ENCODE measurements around the gene UMPS.
"Not testable (repeated sequence)": the region's sequence is repeated elsewhere in the genome, so short reads cannot be mapped to it uniquely, and the experiment has no call there.

Gene UMPS

GRCh38 chr3:124779751-124780191 is 49.5 kb downstream of the UMPS start:
- no peak for DNase-seq (ENCODE audit: low read depth in 2 of 2)

- DNase-seq (ENCODE audit: low read depth in 2 of 2) = no peak
These were observed 50.1 kb downstream of the UMPS start for GRCh38 chr3:124780356-124780755.

- no peak for DNase-seq (ENCODE audit: low read depth in 2 of 2)
These were observed 50.7 kb downstream of the UMPS start for GRCh38 chr3:124780761-124781475.

- no peak for DNase-seq (ENCODE audit: low read depth in 2 of 2)
These were observed 51.5 kb downstream of the UMPS start for GRCh38 chr3:124781476-124782376.

GRCh38 chr3:124782377-124782712 is 52.1 kb downstream of the UMPS start:
- DNase-seq (ENCODE audit: low read depth in 2 of 2) = not testable (repeated sequence)

GRCh38 chr3:124783696-124784095 is 53.4 kb downstream of the UMPS start:
- no peak for DNase-seq (ENCODE audit: low read depth in 2 of 2)

- no peak for DNase-seq (ENCODE audit: low read depth in 2 of 2)
These were observed 54.6 kb downstream of the UMPS start for GRCh38 chr3:124784686-124785382.

- DNase-seq (ENCODE audit: low read depth in 2 of 2) = no peak
These were observed 55.7 kb downstream of the UMPS start for GRCh38 chr3:124785973-124786372.

GRCh38 chr3:124786511-124787241 is 56.4 kb downstream of the UMPS start:
- no peak for DNase-seq (ENCODE audit: low read depth in 2 of 2)

- no peak for DNase-seq (ENCODE audit: low read depth in 2 of 2)
These were observed 57.4 kb downstream of the UMPS start for GRCh38 chr3:124787476-124788195.

- DNase-seq (ENCODE audit: low read depth in 2 of 2) = no peak
These were observed 58.0 kb downstream of the UMPS start for GRCh38 chr3:124788254-124788745.

- DNase-seq (ENCODE audit: low read depth in 2 of 2) = not testable (repeated sequence)
These were observed 58.9 kb downstream of the UMPS start for GRCh38 chr3:124789103-124789502.

- no peak for DNase-seq (ENCODE audit: low read depth in 2 of 2)
These were observed 60.9 kb downstream of the UMPS start for GRCh38 chr3:124791142-124791541.

GRCh38 chr3:124791639-124792151 is 61.4 kb downstream of the UMPS start:
- no peak for DNase-seq (ENCODE audit: low read depth in 2 of 2)

GRCh38 chr3:124792341-124793040 is 62.2 kb downstream of the UMPS start:
- no peak for DNase-seq (ENCODE audit: low read depth in 2 of 2)

GRCh38 chr3:124793054-124793739 is 62.9 kb downstream of the UMPS start:
- DNase-seq (ENCODE audit: low read depth in 2 of 2) = no peak

GRCh38 chr3:124796477-124796876 is 66.2 kb downstream of the UMPS start:
- no peak for DNase-seq (ENCODE audit: low read depth in 2 of 2)

GRCh38 chr3:124797426-124797945 is 67.2 kb downstream of the UMPS start:
- DNase-seq (ENCODE audit: low read depth in 2 of 2) = no peak
